GOT3 (cell line): ENCODE results near the gene PBRM1.

Source experiments
- DNase-seq: peaks from one replicate; lab custom pipeline; 2025; ENCODE audit warnings: mixed read lengths; lab: John Stamatoyannopoulos, UW

PBRM1 gene

DNA sequence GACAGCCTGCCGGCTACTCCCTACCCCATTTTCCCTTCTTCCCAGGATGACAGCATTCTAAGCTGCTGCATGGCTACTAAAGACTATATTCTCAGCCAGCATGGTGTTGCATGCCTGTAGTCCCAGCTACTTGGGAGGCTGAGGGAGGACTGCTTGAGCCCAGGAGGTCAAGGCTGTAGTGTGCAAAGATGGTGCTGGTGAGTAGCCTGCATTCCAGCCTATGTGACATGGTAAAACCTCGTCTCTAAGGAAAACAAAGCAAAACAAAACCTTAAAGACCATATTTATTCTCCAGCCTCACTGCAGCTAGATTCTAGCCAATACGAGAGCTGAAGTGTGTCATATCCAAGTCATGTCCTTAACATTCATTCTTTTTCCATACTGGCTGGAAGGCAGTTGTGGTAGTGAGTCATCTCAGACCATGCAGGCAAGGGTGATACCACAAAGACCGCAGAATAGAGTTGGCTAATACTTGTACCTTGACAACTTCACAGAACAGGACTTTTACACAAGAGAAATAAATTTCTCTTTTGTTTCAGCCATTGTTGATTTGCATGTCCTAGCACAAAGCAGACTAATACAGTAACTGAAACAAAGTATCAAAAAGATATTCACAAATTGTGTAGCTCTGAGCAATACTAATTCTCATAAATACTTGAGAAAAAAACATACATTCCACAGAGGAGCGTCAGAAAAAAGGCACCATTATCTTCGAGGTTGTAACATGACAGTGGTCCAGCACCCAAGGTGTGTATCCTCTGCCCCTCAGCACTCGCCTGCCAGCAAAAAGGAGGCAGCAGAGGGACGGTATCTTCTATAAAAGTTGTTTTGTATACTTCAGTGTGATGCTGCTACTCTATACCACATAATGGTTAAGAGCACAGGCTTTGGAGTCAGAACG, 14.8 kb downstream of the PBRM1 start:
- peak; percentile 68 for DNase-seq

DNA sequence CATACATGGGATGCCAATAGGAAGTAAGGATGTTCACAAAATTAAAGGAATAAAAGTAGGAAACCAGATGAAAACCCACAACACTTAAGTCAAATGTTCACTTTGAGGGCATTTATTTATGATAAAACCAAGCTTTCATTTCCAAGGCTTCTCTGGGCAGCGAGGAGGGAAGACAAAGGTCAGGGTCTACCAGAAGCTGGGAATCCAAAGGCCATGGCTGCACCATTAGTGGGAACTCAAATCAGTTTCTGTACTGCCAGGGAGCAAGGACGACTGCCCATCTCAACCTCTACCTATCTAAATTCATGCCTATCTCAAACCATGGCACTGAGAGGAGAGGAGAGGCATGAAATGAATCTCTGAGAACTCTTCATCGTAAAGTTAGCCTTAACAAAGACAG, 22.6 kb downstream of the PBRM1 start:
- DNase-seq = no peak

DNA sequence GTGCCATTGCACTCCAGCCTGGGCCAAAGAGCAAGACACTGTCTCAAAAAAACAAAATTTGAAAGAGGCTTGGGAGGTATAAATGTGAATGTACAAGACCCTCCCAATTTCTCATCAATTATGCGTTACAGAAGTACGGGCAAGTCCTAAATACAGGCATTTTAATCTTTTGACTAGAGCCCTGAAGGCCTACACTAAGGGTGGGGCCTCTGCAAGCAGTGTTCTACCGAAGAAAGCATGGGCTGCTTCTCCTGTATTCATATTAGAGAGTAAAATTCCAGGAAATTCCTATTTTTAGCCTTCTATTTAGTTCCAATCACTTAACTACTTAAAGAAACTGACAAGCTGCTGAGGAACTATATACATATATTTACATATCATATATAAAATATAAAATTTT, 25.7 kb downstream of the PBRM1 start:
- no peak for DNase-seq

DNA sequence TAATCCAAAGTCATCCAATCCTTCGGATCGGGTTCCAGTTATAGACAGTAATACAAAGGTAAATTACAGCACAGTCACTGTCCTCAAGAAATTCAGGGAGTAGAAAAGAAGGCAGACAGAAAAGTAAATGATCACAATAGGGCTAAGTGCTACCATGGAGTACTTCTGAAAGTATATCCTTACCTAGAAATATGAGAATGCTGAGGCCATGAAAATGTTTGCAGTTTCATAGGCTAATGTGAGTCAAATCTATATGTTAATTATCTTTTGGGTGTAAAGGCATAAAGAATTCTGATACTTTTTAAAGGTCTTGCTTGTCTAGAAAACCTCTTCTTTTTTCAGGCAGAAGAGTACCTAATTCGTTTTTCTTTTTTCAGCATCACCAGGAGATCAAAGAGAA, 29.8 kb downstream of the PBRM1 start:
- DNase-seq = no peak

DNA sequence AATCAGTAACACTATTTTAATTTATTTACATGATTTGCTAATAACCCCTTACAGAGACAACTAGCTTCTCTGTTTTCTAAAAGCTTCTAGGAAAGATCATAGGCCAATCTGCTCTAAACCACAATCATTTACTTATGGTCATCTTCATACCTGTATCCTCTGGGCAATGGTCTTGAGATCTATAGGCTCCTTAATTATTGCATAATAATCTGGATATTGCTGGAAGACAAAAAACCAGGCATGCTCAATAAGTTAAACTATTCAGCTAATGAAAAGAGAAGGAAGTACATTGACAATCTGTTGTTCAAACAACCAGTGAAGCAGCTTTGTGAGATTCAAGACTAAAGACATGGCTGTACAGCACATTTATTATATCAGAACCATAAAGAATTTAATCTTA, 34.1 kb downstream of the PBRM1 start:
- DNase-seq = no peak

DNA sequence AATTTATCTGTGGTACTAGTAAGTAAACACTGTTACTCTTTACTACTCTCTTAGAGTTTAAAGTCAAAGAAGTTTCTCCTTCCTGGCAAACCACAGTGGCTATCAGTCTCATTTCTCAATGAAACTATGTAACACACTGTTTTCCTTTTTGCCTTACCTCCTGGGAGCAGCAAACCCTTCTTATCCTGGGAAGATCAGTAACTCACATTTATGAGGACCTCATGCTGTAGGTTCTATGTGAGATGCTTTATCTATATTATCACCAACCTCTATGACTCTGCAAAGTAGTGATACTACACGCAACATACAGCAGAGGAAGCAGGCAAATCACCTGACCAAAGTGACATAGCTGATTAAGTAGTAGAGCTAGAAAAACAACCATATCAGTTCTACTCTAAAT, 35.3 kb downstream of the PBRM1 start:
- DNase-seq = no peak

DNA sequence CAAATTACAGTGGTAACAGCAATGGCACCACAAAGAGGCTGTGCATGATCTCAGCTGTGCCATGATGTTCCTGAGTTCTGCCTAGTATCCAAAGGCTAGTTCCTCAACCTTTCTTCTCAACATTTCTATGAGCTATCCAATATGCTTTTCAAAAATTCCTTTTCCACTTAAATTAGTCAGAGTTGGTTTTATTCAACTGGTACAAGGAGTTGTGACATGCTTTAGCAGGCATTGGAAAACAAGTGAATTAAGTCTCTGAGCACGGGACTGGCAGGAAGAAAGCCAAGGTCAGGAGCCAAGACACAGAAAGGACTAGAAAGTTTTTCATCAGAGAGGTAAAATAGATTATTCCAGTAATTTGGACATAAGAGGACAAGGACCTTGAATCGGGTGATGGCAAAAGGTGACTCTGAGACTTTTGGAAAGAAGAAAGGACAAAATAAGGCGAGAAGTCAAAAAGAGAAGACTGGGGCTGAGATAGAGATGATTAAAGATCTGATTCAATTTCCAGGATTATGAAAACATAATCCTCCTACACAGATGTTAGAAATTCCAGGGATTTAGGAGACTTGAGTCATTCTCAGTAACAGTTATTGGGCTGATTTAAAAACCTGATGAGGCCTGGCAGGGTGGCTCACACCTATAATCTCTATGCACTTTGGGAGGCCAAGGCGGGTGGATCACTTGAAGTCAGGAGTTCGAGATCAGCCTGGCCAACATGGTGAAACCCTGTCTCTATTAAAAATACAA, 36.1 kb downstream of the PBRM1 start:
- DNase-seq = no peak

DNA sequence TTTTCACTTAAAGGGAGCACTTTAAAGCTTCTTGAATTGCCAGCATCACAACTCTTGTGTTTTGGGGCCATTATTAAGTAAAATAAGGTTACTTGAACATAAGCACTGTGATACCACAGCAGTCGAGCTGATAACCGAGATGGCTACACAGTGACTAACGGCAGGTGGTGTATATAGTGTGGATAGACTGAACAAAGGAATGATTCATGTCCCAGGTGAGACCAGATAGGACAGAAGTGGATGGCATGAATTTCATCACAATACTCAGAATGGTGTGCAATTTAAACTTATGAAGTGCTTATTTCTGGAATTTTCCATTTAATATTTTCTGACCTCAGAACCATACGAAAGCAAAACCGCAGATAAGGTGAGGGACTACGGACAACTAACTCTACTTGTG, 40.2 kb downstream of the PBRM1 start:
- DNase-seq = no peak

DNA sequence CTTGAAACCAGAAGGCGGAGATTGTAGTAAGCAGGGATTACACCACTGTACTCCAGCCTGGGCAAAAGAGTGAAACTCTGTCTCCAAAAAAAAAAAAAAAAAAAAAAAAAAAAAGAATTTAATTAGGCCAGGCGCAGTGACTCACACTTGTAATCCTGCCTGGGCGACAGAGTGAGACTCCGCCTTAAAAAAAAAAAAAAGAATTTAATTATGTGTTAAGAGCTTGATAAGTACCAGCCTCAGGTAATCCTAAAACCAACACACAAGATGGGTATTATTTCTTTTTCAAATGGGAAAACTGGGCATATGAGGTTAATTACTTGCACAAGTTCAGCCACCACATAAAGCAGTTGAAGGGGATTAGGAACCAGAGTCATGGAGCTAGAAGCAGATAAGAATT, 49.0 kb downstream of the PBRM1 start:
- no peak for DNase-seq

DNA sequence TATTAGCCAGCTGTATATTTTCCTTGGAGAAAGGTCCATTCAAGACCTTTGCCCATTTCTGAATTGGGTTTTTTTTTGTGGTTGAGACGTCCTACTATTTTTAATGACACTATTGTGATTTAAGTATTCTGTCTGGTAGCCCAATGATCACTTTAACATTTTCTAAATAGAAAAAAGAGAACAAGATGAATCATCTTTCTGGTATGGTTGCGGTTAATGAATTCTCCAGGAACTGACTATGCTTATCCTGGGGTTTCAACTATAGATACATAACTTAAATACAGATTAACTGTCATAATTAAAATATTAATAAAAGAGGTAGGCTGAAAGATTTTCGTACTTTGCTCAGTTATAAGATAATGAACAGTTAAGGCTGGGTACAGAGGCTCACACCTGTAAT, 51.9 kb downstream of the PBRM1 start:
- DNase-seq = no peak

DNA sequence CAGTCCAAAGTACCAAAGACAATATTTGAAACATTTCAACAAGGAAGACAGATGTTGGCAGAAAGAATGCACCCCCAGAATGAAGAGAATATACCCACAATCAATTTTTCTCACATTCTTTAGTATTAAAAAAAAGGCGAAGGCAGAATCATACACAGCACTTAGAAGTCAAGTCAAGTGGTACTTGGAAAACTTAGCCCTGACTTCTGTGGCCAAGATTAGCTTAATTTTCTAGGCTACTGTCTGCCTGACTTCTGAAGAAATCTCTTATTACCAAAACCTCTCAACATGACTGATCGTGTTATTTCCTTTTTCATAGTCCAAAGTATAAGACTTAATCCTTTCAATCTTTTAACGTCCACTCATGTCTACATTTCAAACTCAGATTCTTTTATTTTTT, 60.7 kb downstream of the PBRM1 start:
- DNase-seq = no peak

DNA sequence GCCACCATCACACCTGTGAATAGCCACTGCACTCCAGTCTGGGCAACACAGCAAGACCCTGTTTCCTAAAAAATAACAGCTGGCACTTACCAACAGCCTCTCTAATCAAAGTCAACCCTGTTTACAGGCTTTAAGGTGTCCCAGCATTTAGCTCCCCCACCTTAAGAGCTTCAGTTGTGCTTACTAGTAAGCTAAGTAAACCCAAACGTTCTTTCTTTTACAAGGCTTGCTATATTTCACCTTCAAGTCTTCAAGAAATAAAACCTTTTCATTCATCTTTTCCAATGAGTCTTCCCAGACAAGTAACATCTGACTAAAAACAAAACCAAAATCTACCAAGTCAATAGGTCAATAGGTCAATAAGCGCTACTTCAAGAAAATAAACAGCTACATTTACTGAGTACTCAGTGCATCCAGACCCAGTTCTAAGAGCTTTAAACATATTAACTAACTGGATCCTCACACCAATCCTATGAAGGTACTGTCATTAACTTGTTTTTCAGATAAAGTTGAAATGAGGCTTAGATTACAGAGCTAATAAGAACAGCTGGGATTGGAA, 62.4 kb downstream of the PBRM1 start:
- DNase-seq = no peak

DNA sequence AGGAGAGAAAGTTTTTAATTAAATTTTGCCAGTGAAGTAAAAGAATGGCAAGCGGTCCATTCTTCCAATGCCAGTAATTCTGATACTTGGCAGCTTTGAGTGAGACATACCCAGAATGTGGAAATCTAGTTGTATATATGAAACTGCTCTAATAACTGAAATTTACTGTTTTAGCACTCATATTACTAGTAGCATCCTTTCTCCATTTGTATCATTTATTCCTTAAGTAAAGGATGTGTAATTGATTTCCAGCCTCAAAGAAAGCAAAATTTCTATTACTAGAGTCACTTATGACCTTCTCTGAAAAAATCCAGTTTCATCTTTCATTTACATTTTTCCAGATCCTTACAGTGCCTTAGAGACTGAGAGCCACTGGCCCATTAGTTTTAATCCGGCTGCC, 65.1 kb downstream of the PBRM1 start:
- no peak for DNase-seq

DNA sequence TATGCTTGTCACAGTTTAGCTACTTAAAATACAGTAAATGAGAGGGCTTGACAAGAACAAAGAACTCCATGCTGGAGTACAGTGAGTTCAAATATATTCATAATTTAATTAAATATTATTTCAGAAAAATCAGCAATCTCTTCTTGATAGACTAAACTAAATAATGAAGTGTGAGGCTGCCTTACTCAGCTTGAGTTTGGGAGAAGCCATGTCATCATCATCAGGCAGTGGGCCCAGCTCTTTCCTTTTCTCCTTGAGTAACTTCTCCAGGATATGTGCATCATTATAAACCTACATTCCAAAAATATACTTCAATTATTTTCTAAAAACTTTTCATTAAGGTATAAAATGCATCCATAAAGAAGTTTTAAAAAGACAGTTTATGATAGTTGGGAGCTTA, 70.5 kb downstream of the PBRM1 start:
- DNase-seq = no peak

DNA sequence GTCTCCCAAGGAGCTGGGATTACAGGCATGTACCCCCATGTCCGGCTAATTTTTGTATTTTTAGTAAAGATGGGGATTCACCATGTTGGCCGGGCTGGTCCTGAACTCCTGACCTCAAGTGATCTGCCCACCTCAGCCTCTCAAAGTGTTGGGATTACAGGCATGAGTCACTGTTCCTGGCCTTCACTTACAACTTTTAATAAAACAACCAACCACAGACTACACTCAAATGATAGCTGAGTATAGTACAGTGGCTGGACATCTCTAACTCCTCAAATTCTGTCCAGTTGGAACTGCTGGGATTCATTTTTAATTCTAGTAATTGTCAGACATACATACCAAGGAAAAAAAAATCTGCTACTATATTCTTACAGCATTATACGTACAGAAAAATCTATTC, 71.0 kb downstream of the PBRM1 start:
- DNase-seq = no peak

DNA sequence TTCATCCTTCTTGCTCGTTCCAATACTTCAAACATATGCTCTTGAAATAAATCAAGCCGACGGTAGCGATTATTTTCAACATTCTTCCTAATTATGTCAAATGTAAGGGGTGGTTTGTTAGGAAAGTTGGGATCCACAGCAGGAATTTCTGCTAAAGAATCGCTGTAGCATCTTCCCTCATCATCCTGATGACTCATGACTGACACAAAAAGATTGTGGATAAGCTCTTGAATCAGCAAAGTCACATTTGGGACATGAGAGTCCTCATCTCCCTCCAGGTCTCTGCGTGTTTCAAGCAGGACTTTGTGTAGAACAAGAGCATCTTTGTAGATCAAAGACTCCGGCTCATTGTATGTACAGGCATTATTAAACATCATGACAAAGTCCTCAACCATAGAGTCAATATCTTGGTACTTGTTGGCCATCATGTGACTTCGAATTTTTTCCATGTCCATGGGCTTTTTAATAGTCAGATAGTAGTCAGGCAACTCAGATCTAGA, 76.3 kb downstream of the PBRM1 start:
- DNase-seq = no peak

DNA sequence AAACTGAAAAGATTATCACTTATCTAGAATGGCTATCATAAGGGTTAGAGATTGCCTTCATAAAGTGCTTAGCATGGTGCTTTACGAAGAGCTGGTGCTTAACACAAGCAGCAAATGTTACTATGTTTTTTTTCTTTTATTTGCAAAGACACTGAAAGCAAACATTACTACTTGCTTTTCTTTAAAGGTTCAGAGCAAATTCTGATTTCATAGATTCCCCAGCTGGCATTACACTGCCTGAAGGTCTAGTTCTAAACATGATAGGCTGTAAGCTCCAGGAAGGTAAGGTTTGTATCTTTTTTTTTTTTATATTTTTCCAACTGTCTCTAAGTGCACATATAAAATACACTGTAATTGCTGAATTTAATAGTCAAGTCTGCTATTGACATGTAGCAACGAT, 77.4 kb downstream of the PBRM1 start:
- DNase-seq = no peak

DNA sequence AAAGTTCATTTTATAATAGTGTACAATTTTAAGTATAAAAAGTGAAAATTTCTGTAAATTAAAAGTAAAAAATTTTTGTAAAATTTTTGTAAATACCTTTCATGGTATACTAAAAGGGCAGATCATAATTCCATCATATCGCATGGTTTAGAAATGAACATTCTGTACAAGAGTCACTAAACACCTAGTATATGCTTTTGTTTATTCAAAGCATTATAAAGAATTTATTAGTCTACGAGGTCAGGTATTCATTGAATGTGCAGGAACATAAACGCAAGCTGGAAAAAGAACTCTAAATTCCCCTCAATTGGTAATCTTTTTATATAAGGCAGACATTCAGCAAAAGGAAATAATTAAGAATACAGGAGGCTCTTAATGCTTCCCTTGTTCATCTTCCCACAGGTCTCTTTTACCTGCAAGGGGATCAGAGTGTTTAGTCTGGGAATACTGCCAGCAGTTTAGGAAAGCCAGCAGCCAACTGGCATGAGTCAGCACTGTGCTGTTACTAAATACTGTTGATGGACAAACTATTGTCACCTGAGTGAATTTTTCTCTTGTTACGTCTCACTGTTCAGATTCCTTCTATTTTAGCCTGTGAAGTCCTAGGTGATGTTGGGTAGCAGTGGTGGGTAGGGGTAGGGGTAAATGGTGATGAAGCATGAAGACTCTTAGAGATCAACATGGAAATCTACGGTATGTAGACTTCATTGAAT, 79.2 kb downstream of the PBRM1 start:
- DNase-seq = no peak

DNA sequence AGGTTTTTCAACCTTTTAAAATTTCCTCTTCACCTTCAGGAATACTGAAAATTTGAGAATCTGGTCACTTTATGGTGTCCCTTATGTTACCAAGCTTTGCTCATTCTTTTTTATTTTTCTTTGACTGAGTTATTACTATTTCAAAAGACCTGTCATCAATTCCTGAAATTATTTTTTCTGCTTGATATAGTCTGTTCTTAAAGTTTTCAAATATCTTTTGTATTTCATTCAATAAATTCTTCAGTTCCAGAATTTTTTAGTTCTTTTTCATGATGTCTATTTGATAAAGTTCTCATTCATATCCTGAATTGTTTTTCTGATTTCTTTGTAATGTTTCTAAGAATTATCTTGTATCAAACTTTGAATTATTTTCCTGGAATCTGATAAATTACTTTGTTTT, 85.5 kb downstream of the PBRM1 start:
- DNase-seq = no peak

DNA sequence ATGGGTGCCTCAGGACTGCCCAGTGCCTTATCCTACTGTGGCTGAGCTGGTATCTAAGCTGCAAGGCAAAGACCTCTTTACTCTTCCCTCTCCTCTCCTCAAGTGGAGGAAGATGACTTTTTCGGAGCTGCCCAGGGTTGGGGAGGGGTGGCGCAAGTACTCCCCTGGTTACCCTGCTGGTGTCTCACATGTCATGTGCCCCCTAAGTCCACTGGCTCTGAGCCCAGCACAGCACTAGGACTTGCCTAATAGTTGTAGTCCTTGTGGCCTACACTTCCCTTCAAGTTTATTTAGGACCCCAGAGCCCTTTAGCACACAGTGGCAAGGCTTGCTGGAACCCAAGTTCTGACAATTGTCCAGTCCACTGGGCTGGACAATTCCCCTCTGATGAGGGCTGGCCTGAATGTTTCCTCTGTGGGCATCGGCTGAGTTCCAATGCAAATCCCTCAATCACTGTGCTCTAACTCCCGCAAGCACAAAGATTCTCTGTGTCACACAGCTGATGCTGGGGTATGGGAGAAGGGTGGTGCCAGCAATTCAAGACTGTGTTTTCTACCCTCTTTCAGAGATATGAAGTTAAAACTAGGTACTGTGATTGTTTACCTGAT, 89.0 kb downstream of the PBRM1 start:
- DNase-seq = no peak

DNA sequence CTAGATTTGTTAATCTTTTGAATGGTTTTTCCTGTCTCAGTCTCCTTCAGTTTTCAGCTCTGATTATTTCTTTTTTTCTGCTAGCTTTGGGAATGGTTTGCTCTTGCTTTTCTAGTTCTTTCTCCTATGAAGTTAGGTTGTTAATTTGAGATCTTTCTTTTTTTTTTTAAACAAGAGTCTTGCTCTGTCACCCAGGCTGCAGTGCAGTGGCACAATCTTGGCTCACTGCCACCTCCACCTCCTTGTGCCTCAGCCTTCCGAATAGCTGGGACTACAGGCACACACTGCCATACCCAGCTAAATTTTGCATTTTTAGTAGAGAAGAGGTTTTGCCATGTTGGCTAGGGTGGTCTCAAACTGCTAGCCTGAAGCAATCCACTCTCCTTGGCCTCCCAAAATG, 92.6 kb downstream of the PBRM1 start:
- no peak for DNase-seq
